GM18909 (cell line): Measurements from ENCODE around the gene C2.

Source experiments
- ATAC-seq: cut with Tn5 transposase; IDR thresholded peaks from one replicate; pipeline ENCODE4 v1.9.1; 2021; ENCODE audit warnings: mild to moderate bottlenecking; ENCODE audit not compliant: unreplicated experiment, poor library complexity

C2 gene

GRCh38 chr6:31927242-31927862, at the start of gene C2:
Gene C2 (plus strand): TSS chr6:31927717. CDS start chr6:31927753, 36 bp downstream.
- ATAC-seq, result no peak

- no peak for ATAC-seq
Observed at GRCh38 chr6:31878222-31878621, 49.3 kb upstream of the C2 start.

- no peak for ATAC-seq
Observed at GRCh38 chr6:31878726-31879125, 48.8 kb upstream of the C2 start, which contains the start of gene SLC44A4. Gene SLC44A4 (minus strand): TSS chr6:31878997. CDS start chr6:31878980, 17 bp downstream.

- no peak for ATAC-seq
Observed at GRCh38 chr6:31879143-31879542, 48.4 kb upstream of the C2 start.

GRCh38 chr6:31879901-31880300, 47.6 kb upstream of the C2 start:
- no peak for ATAC-seq

GRCh38 chr6:31880616-31881015, 46.9 kb upstream of the C2 start:
- no peak for ATAC-seq

GRCh38 chr6:31881136-31881859, 46.2 kb upstream of the C2 start:
- no peak for ATAC-seq

GRCh38 chr6:31882344-31882743, 45.2 kb upstream of the C2 start:
- ATAC-seq, result no peak

GRCh38 chr6:31883676-31884075, 43.8 kb upstream of the C2 start:
- no peak for ATAC-seq

GRCh38 chr6:31884528-31885035, 42.9 kb upstream of the C2 start:
- no peak for ATAC-seq

- ATAC-seq, result no peak
Observed at GRCh38 chr6:31886541-31886991, 41.0 kb upstream of the C2 start.

GRCh38 chr6:31887173-31888007, 40.1 kb upstream of the C2 start:
- ATAC-seq, result no peak

GRCh38 chr6:31888276-31889258, 39.0 kb upstream of the C2 start:
- ATAC-seq, result no peak

- no peak for ATAC-seq
Observed at GRCh38 chr6:31889331-31889972, 38.1 kb upstream of the C2 start.

GRCh38 chr6:31892821-31893220, 34.7 kb upstream of the C2 start:
- ATAC-seq, result no peak

GRCh38 chr6:31896493-31896855, 31.0 kb upstream of the C2 start:
- ATAC-seq, result no peak

GRCh38 chr6:31896856-31897611, 30.5 kb upstream of the C2 start:
- ATAC-seq, result peak; percentile 9

GRCh38 chr6:31897612-31898382, 29.7 kb upstream of the C2 start, which contains the start of gene EHMT2:
Gene EHMT2 (minus strand): TSS chr6:31897698. CDS start chr6:31897677, 21 bp downstream.
- ATAC-seq, result peak; percentile 52
